Astrocyte (in vitro differentiated cells and primary cell): ENCODE measurements around the gene F3.
"Not testable (repeated sequence)": the region's sequence is repeated elsewhere in the genome, so short reads cannot be mapped to it uniquely, and the experiment has no call there.

Experiments
- EZH2 ChIP-seq: IDR thresholded peaks from 2 replicates; pipeline ENCODE4 v1.6.1; 2012; ENCODE audit warnings: mild to moderate bottlenecking, low read length, inconsistent platforms; ENCODE audit not compliant: insufficient read depth
- TF ChIP-seq, protein P1 (sequence below): IDR thresholded peaks from 2 replicates; pipeline ENCODE4 v1.5.1; 2011; ENCODE audit warnings: low read depth, mild to moderate bottlenecking, inconsistent platforms, low read length, moderate library complexity; ENCODE audit not compliant: insufficient read depth

GRCh38 chr1:94568806-94569205 is 27.2 kb upstream of the F3 start:
- TF ChIP-seq, protein P1, sequence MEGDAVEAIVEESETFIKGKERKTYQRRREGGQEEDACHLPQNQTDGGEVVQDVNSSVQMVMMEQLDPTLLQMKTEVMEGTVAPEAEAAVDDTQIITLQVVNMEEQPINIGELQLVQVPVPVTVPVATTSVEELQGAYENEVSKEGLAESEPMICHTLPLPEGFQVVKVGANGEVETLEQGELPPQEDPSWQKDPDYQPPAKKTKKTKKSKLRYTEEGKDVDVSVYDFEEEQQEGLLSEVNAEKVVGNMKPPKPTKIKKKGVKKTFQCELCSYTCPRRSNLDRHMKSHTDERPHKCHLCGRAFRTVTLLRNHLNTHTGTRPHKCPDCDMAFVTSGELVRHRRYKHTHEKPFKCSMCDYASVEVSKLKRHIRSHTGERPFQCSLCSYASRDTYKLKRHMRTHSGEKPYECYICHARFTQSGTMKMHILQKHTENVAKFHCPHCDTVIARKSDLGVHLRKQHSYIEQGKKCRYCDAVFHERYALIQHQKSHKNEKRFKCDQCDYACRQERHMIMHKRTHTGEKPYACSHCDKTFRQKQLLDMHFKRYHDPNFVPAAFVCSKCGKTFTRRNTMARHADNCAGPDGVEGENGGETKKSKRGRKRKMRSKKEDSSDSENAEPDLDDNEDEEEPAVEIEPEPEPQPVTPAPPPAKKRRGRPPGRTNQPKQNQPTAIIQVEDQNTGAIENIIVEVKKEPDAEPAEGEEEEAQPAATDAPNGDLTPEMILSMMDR: not testable (repeated sequence)
- not testable (repeated sequence) for TF ChIP-seq EZH2
